ENCODE results near the gene ETV5.

Gene ETV5

DNA sequence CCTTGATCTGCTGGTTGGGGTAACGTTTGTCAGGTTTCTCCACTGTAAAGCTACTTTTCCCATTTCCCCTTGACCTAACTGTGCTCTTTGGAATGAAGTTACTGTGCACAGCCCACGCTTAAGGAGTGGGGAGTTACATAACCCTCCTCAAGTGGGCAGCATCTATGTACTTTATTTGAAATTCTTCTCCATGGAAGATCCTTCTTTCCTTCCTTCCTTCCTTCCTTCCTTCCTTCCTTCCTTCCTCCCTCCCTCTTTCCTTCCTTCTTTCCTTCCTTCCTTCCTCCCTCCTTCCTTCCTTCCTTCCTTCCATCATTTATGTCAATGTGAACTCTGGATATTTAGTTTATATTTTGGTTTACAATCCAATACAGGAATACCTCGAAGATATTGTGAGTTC, 94.0 kb downstream of the ETV5 start:
- DNase-seq = no peak

DNA sequence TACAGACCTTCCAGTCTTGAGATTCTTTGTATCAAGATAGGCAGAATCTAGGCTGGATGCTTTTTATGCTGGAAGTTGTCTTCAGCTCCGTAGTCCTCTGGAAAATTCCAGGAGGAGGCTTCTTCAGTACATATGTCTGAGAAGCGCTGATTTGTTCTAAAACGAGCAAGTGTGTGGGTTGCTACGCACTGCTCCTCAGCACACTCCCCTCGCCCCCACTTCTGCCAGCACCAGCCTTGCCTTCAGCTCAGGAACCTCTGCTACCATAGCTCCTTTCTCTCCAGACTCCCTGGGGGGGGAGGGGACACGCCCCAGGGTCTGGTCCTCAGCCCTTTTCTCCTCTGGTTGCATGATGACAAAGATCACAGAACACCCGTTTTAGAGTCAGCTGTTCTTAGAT, 95.6 kb downstream of the ETV5 start:
- DNase-seq = no peak

DNA sequence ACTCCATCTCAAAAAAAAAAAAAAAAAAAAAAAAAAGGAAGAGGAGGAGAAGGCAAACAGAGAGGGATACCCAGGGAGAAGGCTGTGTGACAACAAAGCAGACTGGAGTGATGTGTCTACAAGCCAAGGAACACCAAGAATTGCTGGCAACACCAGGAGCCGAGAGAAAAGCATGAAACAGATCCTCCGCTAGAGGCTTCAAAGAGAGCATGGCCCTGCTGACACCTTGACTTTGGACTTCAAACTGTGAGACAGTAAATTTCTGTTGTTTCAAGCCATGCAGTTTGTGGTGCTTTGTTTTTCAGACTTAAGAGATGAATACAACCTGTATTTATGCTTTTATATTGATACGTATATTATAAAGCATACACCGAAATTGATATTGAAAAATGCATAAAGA, 96.8 kb downstream of the ETV5 start:
- no peak for DNase-seq

DNA sequence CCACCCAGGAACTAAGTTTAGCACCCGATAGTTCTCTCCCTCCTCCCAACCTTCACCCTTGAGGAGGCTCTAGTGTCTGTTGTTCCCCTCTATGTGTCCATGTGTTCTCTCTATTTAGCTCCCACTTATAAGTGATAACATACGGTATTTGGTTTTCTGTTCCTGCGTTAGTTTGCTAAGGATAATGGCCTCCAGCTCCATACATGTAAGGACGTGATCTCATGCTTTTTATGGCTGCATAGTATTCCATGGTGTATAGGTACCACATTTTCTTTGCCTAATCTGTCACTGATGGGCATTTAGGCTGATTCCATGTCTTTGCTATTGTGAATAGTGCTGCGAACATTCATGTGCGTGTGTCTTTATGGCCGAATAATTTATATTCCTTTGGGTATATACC, 104.2 kb downstream of the ETV5 start:
- DNase-seq = no peak

DNA sequence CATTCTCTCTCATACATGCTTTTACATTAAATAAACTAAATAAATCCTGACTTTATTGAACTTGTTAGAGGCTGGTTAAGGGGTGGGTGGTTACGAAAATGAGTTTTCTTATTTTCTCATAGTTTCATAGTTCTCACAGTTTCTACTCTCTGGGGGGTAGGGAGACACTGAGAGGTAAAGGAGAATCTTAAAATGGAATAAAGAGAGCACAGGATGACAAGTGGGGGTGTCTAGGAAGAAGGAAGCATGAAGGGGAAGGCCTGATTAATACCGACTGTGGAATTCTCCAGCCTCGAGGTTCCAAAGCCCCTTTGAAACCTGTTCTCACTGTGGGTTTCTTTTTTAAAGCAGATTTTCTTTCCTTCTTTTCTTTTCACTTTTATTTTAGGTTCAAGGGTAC, 104.7 kb downstream of the ETV5 start:
- no peak for DNase-seq

DNA sequence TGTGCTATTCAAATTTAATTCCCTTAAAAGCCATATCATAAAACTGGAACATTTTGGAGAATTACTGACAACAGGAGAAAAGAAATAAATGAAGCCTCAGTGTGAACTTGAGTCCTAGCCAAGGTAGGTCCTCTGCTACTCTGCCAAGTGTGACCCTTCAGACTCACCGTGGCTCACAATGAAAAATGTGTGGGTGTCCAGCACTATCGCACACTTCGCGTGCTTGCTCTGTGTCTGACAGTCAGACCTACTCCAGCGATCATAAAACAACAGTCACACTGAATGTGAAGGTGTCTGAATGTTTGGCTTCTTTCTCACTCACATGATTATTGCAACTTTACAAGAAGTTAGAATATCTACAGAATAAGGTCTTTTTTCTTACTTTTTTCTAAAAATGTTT, 105.3 kb downstream of the ETV5 start:
- no peak for DNase-seq

DNA sequence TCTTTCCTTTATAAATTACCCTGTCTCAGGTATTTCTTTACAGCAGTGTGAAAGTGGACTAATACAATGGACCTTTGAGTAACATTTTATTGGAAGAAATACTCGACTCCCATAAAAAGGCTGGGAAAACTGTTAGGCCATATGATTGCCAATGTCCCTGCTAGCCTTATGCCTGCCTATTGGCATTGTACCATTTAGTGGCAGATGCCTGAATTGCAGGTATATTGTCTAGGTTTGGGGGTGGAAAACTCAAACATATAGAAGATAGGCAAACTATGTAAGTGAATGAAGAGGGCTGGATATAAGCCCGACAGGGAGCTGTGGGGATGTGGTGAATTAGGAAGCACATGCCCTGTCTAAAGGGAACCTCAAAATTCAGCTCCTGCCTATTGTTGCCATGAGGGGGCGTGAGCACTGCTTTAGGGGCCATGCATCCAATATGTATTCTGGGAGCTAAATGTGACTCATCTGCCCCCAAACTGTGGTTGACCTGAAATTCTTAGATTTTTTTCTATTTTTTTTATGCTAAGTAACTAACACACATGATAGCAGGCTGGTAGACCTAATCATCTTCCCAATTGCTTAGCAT, 105.9 kb downstream of the ETV5 start:
- DNase-seq = peak; percentile 49

DNA sequence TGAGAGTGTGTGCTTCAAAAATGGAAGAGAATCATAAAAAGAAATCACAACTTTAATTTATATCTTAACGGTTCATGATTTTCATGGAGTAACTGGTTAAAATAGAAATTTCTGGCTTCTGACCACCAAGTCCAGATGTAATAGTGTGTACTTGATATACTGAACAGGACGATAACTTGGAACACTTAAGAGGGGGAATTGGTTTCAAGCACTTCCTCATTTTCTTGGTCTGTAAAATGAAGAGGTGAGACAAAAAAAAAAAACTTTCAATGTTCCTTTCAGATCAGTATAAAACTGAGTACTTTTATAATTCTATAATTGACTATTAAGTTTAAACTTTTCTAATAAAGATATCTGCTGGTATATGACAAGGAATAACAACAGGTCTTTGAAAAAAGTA, 107.0 kb downstream of the ETV5 start:
- no peak for DNase-seq

DNA sequence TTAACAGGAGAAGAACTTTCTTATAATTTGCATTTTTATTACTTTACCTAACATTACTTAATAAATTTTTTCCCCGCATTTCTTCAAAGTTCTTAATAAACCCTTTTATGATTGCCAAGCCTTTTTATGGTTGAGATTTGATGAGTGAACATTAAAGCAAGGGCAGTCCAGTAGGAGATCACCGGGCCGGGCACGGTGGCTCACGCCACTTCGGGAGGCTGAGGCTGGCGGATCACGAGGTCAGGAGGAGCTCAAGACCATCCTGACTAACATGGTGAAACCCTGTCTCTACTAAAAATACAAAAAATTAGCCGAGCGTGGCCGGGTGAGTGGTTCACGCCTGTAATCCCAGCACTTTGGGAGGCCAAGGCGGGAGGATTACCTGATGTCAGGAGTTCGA, 109.7 kb downstream of the ETV5 start:
- DNase-seq = no peak

DNA sequence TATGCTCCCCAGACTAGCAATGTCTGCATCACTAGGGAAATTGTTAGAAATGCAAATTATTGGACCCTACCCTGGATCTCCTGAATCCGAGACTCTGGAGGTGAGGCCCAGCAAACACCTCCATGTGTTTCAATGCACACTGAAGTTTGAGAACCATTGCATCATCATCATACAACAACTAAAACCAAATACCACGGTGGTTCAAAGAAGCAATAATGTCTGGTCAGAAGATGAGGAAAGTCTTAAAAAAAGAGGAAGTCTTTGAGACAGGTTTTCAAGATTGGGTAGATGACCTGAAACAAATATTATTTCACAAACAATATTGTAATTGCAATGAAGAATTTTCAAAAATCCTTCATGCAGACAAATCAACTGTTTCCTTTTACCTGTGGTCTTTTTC, 110.8 kb downstream of the ETV5 start:
- DNase-seq = no peak

DNA sequence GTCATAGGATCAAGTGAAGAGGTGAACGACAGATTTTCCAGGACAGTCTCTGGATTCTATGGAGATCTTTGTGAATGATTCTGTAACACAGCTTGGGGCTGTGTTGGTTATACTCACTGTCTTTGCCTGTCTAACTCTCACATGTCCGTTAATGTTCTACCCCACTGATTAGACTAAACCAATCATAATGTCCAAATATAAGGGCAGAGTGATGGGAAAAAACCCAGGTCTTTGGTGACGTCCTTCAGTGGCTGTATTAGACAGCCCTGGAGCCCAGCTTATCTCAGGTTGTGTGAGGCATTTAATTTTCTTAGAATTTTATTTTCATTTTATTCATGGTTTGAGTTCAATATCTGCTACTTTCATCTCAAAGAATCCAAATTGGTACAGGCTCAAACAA, 111.8 kb downstream of the ETV5 start:
- no peak for DNase-seq
